ENCODE results near the gene EEF1A2. TPM values are rescaled to one million over a fixed set of nuclear protein-coding genes. Genes with fewer than 3 reads are reported as not detected.
A peak's percentile ranks its signal among the peaks of the same experiment; 100 is the strongest.

EEF1A2 gene
- total RNA-seq, 2 donors from 2014 or later: 0.14 to 3.1 TPM

- H3K27ac Mint-ChIP-seq: no peak overlapping the region
These were observed 40.8 kb upstream of the EEF1A2 start for GRCh38 chr20:63539441-63540370.

GRCh38 chr20:63539092-63539430, 40.2 kb upstream of the EEF1A2 start:
- DNase-seq (ENCODE audit: low spot score in 2 of 2): no peak

More at GRCh38 chr20:63539441-63540370, 40.8 kb upstream of the EEF1A2 start:
- DNase-seq (ENCODE audit: low spot score in 2 of 2): no peak
- H3K36me3 Mint-ChIP-seq: no peaks in the 10 kb centered on the region
- H3K9me3 Mint-ChIP-seq: no peaks in the 10 kb centered on the region
- ATAC-seq: no peak

GRCh38 chr20:63538204-63539091, 39.6 kb upstream of the EEF1A2 start:
- no peak for DNase-seq (ENCODE audit: low spot score in 2 of 2)
- H3K9me3 Mint-ChIP-seq: no peaks in the 10 kb centered on the region
- ATAC-seq: peak; percentile 3 to 5
- peak overlapping the region in 1 of 2 donors; percentile 85 for H3K27ac Mint-ChIP-seq
- H3K36me3 Mint-ChIP-seq: no peaks in the 10 kb centered on the region

More at GRCh38 chr20:63539092-63539430, 40.2 kb upstream of the EEF1A2 start:
- Mint-ChIP-seq H3K27ac (no peak overlapping the region), H3K36me3 (no peaks in the 10 kb centered on the region), H3K9me3 (no peaks in the 10 kb centered on the region)
- ATAC-seq: no peak

- no peaks in the 10 kb centered on the region for H3K9me3 Mint-ChIP-seq
- no peaks in the 10 kb centered on the region for H3K36me3 Mint-ChIP-seq
- DNase-seq (ENCODE audit: low spot score in 2 of 2): peak; percentile 96 to 97
- peak overlapping the region; percentile 77 to 85 for H3K27ac Mint-ChIP-seq
- ATAC-seq: peak; percentile 94
These were observed 38.8 kb upstream of the EEF1A2 start for GRCh38 chr20:63537525-63538203.

GRCh38 chr20:63536997-63537524, 38.2 kb upstream of the EEF1A2 start, which contains the start of gene PTK6:
PTK6 (minus strand) TSS chr20:63537376; CDS start chr20:63537314, 62 bp downstream.
- no peaks in the 10 kb centered on the region for H3K9me3 Mint-ChIP-seq
- H3K36me3 Mint-ChIP-seq: no peaks in the 10 kb centered on the region
- peak; percentile 23 to 29 for ATAC-seq
- peak in 1 of 2 donors; percentile 45 for DNase-seq (ENCODE audit: low spot score in 2 of 2)
- peak within 1 kb of the TSS; percentile 77 to 85 for H3K27ac Mint-ChIP-seq

- Mint-ChIP-seq H3K9me3 (no peaks in the 10 kb centered on the region), H3K27ac (peak overlapping the region; percentile 44 to 85), H3K36me3 (no peaks in the 10 kb centered on the region)
- DNase-seq (ENCODE audit: low spot score in 2 of 2): no peak
- ATAC-seq: no peak
These were observed 37.5 kb upstream of the EEF1A2 start for GRCh38 chr20:63536241-63536977.

GRCh38 chr20:63534831-63535651, 36.2 kb upstream of the EEF1A2 start:
- Mint-ChIP-seq H3K36me3 (no peaks in the 10 kb centered on the region), H3K27ac (no peak overlapping the region), H3K9me3 (no peaks in the 10 kb centered on the region)
- no peak for ATAC-seq
- DNase-seq (ENCODE audit: low spot score in 2 of 2): no peak

GRCh38 chr20:63534427-63534830, 35.5 kb upstream of the EEF1A2 start:
- Mint-ChIP-seq H3K27ac (no peak overlapping the region), H3K36me3 (no peaks in the 10 kb centered on the region), H3K9me3 (no peaks in the 10 kb centered on the region)
- no peak for ATAC-seq
- peak in 1 of 2 donors; percentile 57 for DNase-seq (ENCODE audit: low spot score in 2 of 2)

- H3K9me3 Mint-ChIP-seq: no peaks in the 10 kb centered on the region
- DNase-seq (ENCODE audit: low spot score in 2 of 2): peak in 1 of 2 donors; percentile 58
- ATAC-seq: no peak
- H3K27ac Mint-ChIP-seq: no peak overlapping the region
- H3K36me3 Mint-ChIP-seq: no peaks in the 10 kb centered on the region
These were observed 35.0 kb upstream of the EEF1A2 start for GRCh38 chr20:63533871-63534393.

GRCh38 chr20:63533388-63533787, 34.5 kb upstream of the EEF1A2 start:
- Mint-ChIP-seq H3K36me3 (no peaks in the 10 kb centered on the region), H3K9me3 (no peaks in the 10 kb centered on the region)
- peak in 1 of 2 donors; percentile 50 for DNase-seq (ENCODE audit: low spot score in 2 of 2)

GRCh38 chr20:63532449-63532971, 33.6 kb upstream of the EEF1A2 start:
- peak in 1 of 2 donors; percentile 47 for DNase-seq (ENCODE audit: low spot score in 2 of 2)
- ATAC-seq: no peak
- Mint-ChIP-seq H3K27ac (no peak overlapping the region), H3K9me3 (no peaks in the 10 kb centered on the region), H3K36me3 (no peaks in the 10 kb centered on the region)

More at GRCh38 chr20:63533388-63533787, 34.5 kb upstream of the EEF1A2 start:
- H3K27ac Mint-ChIP-seq: no peak overlapping the region
- ATAC-seq: no peak

- Mint-ChIP-seq H3K27ac (no peak overlapping the region), H3K9me3 (no peaks in the 10 kb centered on the region), H3K36me3 (no peaks in the 10 kb centered on the region)
- peak in 1 of 2 donors; percentile 47 for DNase-seq (ENCODE audit: low spot score in 2 of 2)
- no peak for ATAC-seq
These were observed 33.0 kb upstream of the EEF1A2 start for GRCh38 chr20:63531686-63532448.

GRCh38 chr20:63530788-63531160, 31.9 kb upstream of the EEF1A2 start:
- Mint-ChIP-seq H3K9me3 (no peaks in the 10 kb centered on the region), H3K27ac (no peak overlapping the region), H3K36me3 (no peaks in the 10 kb centered on the region)
- ATAC-seq: no peak
- DNase-seq (ENCODE audit: low spot score in 2 of 2): no peak

Data from activated naive CD4-positive, alpha-beta T cell treated with anti-CD3 and anti-CD28 coated beads, Interleukin-2, amount 50 U/mL, for 72 hours (primary cell).